Amygdala (tissue), 56 donors: ENCODE measurements around the gene SYCN.

Experiments used
- DNase-seq, 56 donors: peaks; one replicate each; lab custom pipeline; 2025; lab: John Stamatoyannopoulos, UW

The SYCN gene

DNA sequence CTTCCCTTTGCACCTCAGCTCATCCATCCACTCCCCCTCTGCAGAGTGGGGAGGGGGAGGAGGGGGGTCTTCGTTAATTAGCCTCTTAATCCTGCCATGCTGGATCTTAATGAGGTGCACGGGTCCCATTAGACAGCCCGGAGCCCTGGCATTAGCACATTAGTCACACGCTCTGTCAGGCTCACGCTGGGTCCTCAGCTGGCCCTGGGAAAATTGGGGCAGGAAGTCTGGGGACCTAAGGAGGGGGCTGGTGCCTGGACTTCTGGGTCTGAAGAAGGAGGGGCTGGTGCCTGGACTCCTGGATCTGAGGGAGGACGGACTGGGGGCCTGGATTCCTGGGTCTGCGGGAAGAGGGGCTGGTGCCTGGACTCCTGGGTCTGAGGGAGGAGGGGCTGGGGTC is 7.7 kb downstream of the SYCN start:
- DNase-seq, result no peak

DNA sequence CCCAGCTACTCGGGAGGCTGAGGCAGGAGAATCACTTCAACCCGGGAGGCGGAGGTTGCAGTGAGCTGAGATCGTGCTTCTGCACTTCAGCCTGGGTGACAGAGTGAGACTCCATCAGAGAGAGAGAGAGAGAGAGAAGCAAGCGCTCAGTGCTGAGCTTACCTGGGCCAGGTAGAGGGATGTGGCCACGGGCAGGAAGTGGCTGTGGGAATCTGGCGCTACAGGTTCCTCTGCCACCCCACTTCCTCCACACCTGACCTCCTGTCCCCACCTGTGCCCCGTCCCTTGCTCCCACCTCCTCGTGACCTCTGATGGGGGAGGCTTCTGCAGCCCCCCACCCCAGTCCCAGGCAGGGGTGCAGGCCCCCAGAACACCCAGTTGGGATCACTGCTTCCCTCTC is 8.3 kb downstream of the SYCN start:
- DNase-seq, result no peak

DNA sequence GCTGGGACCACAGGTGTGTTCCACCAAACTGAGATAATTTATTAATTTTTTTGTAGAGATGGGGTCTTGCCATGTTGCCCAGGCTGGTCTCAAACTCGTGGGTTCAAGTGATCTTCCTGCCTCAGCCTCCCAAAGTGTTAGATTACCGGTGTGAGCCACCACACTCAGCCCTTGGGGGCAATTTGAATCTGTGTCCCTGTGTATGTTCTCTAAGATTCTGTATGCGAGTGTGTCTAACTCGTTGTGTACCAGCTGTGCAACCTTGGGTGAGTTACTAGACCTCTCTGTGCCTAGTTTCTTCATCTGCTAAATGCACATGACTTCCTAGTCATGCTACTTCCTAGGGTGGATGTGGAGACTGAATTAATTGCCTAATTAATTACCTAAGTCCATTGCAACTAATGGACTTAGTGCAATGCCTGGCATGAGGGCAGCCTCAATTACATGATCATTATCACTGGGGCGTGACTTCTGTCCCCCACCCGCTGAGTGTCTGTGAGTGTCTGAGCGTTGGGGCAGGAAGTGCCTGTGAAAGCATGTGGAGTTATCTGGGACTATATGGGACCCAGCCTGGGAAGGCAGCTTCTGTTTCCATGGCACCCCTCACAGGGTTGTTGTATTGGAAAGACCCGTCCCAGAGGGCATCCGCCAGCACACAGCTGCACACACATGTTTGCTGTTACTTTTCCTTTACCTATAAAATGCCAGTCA is 9.1 kb downstream of the SYCN start:
- DNase-seq, result no peak

DNA sequence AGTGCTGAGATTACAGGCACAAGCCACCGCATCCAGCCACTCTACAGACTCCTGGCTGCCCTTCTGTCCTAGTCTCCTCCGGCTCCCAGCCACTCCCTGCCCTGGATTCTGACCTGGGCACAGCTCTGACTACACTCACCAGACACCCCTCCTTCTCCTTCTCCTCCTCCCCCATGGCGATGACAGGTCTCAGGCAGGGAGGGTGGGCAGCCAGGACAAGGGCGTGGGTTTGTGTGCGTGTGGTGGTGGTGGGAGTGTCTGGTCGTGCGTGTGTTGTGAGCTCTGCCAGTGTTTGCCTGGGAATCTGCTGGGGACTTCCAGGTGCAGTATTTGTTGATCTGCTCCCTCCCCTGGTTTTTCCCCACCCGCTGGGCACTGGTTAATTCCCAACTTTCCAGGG is 10.3 kb downstream of the SYCN start:
- DNase-seq, result no peak

DNA sequence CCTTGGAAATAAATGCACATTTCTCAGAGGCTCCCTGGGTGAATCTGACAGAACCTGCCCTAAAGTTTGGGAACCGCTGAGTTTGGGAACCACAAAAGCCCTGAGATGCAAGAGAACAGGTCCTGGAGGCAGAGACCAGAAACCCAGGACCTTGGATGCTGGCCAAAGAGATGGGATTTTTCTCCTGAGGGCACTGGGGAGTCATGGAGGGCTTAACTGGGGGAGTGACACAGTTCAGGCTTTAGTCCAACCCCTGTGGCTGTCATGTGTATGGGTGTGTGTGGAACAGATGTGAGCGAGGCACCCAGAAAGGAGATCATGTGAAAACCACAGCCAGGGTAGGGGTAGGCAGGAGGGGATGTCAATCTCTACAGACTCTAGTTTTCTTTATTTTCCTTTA is 11.2 kb downstream of the SYCN start:
- no peak for DNase-seq

DNA sequence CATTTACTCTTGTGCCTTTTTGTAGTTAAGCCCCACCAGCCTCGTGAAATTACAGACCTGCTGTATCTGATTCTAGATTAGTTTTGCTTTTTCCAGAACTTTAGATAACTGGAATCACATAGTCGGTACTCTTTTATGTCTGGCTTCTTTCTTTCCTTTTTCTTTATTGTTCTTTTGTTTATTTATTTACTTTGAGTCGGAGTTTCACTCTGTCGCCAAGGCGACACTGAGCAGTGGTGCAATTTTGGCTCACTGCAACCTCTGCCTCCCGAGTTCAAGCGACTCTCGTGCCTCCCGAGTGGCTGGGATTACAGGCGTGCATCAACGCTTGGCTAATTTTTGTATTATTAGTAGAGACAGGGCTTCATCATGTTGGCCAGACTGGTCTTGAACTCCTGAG is 13.3 kb downstream of the SYCN start:
- no peak for DNase-seq

DNA sequence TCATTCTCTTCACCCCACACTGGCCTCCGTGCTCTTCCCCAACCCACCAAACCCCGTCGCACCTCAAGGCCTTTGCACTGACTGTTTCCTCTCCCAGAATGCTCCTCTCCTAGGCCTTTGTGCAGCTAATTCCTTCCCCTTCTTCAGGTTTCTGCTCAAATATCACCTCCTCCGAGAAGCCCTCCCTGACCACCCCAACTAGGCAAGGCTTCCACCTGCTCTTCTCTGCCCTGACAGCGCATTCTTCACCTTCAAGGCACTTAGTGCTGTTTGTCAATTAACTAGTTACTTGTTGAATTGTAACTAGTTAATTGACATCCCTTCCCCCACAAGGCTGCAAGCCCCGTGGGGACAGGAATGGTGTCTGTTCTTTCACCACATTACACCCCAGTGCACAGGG is 15.1 kb downstream of the SYCN start:
- no peak for DNase-seq

DNA sequence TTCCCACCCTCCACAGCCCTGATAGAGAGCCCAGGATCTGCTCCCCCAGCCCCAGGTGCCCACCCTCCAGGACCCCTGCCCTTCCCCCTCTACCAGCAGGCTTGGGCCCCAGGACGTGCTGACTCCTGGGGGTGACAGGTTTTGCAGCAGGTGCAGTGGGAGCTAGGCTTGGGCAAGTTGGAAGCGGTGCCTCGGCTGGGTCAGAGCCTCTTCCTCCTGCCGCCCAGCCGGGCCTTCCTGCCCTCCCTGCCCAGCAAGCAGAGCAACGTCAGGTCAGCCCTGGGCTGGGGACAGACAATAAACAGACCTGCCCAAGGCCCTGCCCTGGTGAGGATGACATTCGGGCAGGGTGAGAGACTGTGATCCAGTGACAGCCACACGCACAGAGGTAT is 16.5 kb downstream of the SYCN start:
- DNase-seq, result no peak

DNA sequence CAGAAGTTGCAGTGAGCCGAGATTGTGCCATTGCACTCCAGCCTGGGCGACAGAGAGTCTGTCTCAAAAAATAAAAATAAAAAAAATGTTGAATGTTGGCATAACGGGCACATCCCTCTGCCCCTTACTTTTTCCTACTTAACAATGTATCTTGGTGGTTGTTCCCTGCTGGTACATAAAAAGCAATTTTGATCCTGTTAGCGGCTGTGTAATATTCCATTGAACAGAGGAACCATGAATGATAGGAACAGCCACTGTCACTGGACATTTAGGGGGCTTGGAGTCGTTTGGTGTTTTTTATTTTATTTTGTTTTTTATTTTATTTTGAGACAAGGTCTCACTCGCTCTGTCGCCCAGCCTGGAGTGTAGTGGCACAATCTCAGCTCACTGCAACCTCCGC is 17.7 kb downstream of the SYCN start:
- DNase-seq, result no peak

DNA sequence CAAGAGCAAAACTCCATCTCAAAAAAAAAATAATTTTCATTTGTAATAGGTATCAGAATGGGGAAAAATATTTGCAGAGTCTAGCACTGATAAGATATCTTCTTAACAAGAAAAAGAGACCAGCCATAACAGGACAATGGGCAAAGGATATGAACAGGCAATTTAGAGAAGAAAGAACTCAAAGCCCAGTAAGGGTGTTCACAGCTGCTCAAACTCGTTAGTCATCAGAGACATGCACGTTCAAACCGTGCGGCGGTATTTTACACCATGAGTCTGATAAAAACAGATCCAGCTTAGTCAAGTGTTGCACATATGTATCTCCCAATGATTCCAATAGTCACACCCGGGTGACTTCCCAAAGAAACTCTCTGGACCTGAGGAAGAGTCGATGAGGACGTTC is 21.0 kb downstream of the SYCN start:
- DNase-seq, result no peak

DNA sequence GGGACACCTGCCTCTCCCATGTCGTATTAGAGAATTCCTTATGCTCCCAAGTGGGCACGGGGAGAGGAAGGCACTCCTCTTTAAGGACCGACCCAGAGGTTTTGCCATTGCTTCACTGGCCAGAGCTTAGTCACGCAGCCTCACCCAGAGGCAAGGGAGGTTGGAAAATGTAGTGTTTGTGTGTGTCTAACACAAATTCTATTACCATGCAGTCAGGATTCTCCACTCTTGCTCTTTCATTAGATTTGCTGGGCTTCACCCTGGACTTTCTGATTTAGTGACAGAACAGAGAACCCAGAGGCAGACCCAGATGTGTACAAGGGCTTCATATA is 21.9 kb downstream of the SYCN start:
- no peak for DNase-seq

DNA sequence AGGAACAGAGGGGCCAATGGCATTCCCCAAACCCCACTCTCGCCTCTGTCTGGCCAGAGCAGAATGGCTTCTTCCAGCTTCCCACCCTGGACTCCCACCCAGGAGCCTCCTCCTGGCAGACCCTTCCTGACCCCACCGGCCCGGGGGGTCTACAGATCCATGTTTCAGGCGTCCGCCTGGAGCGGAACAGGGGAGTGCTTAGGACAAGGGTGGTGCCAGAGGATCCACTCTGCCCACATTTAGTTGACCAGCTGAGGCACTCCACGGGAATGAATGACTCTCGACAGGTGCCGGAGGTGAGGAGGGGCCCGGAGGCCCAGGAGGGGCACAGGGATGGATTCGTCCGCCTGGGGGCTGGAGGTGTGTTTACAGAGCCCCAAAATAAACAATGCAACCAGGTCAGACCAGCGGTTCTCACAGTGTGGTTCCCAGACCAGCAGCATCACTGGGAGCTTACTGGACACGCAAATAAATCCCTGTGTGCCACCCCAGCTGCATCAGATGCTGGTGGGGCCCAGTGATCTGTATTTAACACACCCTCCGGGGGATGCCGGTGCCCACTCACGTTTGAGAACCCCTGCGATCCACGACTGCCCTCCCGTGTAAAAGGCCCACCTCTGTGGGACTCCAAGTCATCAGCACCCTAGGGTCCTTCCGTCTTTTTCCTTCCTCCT is 22.4 kb downstream of the SYCN start:
- DNase-seq, result no peak

DNA sequence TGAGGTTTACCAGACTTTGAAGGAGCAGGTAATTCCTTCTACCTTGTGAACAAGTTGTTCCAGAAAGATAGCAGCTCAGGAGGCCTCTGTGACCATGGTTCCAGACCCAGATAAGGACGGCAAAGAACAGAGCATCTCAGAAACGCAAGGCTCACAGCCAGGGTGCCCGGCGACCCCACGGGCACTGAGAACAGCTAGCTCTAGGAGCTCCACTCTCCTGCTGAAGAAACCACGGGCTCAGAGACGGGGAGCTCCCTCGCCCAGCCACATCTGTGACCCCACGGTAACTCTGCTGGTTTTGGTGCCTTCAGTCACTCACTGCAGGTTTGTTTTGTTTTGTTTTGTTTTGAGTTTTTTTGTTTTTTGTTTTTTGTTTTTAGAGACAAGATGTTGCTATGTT is 23.3 kb downstream of the SYCN start:
- DNase-seq, result no peak

DNA sequence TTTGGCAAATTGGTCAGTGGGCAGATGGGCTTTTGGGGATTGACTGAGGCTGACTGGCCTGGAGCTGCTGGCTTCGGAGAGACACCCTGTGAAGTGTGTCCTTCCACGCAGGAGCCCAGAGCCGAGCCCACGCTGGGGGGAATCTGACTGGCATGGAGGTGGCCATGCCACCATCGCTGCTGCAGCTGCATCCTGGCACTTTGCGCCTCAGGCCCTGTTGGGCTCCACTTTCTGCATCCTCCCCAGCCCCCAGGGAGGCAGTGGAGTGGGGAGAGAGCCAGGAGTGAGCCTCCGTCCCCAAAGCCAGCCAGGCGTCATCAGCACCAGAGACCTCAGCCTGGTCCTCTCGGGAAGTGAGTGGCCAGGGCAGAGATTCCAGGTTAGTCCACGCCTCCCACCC is 24.3 kb downstream of the SYCN start:
- DNase-seq, result no peak

DNA sequence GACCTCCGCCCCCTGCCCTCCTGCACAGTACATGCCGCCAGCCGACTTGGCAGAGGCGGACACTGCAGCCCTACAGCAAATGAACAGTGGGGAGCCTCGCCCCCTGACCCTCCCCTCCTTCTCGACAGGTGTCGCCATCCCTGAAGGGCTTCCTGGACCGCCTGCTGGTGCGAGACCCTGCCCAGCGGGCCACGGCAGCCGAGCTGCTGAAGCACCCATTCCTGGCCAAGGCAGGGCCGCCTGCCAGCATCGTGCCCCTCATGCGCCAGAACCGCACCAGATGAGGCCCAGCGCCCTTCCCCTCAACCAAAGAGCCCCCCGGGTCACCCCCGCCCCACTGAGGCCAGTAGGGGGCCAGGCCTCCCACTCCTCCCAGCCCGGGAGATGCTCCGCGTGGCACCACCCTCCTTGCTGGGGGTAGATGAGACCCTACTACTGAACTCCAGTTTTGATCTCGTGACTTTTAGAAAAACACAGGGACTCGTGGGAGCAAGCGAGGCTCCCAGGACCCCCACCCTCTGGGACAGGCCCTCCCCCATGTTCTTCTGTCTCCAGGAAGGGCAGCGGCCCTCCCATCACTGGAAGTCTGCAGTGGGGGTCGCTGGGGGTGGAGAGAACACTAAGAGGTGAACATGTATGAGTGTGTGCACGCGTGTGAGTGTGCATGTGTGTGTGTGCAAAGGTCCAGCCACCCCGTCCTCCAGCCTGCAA is 25.6 kb downstream of the SYCN start:
- DNase-seq, result no peak

DNA sequence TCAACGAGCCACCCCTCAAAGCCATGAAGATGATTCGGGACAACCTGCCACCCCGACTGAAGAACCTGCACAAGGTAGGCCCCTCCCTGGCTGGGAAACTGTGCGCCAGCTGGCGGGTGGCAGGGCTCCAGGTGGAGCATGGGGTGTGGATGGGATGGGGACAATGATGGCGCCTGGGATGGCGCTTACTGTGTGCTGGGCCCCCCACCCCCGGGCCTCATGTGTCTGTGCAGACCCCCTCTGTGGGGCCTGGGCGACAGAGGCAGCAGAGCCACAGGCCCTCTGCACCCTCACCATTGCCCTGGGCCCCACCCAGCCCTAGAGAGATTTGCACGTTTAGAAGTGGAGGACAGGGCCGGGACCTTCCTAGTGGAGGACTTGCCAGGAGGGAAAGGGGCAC is 26.3 kb downstream of the SYCN start:
- no peak for DNase-seq

DNA sequence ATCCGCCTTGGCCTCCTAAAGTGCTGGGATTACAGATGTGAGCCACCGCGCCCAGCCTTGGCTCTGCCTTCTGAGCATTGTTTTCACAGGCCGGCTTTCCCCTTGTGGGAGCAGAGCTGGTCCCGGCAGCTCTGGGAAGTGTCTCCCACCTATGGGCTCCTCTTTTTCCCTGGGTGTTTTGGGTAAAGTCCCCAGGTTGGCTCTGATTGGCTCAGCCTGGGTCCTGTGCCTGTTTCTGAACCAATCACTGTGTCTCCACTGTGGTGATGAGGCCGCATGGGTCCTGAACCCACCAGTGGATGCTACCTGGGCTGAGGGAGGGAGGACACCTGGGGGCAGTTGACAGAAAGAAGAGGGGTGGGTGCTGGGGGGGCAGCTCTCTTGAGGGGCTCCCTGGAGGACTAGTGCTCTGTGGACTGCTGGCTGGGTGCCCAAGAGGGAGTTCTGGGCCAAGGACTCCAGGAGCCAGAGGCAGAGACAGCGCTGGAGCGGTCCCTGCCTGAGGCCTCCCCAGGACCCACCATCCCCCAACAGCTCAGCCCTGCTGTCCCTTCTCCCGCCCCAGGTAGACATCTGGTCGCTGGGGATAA is 26.9 kb downstream of the SYCN start:
- DNase-seq, result no peak

DNA sequence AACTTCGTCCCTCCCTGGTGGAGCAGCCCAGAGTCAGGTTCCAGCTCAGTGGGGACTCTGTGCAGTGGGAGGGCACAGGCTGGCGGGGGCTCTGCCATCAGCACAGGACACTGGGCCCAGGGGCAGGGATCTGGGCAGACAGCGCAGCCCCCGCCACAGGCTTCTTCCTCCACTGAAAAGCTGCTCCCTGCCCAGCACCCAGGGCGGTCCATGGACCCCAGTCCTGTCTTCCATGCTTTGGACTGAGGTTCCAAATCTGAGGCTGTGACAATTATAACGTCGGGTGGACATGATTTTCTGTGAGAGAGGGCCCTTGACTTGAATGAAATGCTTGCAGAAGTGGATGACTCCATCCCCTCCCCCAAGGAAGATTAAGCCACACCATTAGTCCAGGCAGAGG is 28.5 kb downstream of the SYCN start:
- DNase-seq, result no peak

DNA sequence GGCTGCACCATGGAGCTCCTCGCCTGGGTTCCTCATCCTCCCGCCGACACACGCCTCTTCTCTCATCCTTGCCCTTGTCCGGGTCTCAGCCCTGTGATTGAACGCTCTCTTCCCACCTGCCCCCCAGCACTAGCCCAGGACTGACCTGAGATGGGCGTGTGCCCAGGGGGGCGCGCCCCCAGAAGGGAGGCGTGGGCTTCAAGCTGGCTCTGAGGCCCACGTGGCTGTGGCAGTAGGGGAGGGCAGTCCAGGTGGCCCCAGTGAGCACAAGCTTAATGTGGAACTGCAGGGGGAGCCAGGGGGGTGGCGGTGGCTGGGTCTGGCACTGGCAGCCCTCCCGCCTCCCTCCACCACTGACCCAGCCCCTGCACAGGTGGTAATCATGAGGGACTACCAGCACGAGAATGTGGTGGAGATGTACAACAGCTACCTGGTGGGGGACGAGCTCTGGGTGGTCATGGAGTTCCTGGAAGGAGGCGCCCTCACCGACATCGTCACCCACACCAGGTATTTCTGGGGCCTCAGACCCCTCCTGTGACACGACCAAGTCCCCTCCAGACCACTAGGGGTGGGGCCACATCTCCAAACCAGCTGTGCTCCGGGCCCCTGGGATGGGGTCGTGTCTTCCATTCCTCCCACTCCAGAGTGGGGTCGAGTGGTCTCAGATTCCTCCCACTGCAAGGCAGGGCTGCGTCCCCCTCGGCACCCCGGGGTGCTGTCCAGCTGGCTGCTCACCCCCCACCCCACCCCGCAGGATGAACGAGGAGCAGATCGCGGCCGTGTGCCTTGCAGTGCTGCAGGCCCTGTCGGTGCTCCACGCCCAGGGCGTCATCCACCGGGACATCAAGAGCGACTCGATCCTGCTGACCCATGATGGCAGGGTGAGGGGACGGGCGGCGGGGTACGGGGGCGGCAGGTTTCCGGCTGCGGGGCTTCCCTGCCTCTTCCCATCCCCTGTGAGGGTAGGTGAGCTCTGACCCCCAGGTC is 29.2 kb downstream of the SYCN start:
- no peak for DNase-seq

DNA sequence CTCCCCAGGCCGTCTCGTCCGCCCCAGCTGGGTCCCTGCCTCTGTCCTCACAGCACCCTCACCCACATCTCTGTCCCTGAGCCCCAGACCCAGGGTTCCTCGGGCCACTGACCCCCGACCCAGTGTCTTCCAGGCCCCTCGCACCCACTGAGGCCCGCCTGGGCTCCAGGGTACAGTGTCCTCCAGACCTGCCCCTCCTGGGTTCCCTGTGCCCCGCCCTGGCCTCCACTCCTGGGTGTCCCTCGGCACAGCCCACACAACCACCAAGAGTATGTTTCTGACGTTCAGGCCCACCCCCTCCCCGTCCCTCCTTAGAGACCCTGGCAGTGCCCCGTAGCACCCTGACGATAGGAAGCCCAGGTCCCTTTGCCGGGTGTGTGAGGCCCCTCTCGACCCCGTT is 29.9 kb downstream of the SYCN start:
- DNase-seq, result no peak
